ENCODE data around the gene LEPR.

The LEPR gene

DNA sequence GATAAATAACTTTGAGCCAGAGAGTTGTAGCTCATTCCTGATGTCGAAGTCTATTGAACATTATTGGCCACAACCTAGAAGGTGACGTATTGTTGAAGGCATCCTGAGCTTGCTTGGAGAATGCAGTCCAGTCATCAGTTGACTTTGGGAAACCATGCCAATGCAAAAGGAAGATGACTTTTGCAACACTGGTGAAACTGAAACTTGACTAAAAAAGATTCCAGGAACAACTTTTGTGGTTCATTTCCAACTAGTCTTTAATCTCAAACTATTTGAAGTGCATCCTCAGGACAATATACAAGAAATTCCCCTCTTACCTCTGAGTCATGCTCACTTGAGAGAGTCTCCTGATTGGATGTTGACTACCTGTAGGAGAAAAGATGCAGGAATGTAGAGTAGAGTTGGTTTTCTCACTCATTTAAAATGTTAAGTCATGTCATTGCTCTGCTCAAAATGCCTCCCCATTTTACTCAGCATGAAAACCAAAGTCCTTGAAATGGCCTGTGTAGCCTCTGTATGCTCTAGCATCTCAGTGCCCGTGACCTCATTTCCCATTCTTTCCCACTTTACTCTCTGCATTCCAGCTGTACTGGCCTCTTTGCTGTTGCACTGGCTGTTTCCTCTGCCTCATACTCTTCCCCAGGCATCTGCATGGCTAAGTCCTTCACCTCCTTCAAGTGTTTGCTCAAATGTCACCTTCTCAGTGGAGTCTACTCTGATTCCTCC is 24.4 kb upstream of the LEPR start:
- Mint-ChIP-seq H3K27me3 (no peaks in the 10 kb centered on the region), H3K36me3 (ENCODE audit: low read depth) (no peaks in the 10 kb centered on the region), H3K27ac (peak overlapping the region; percentile 29), H3K4me3 (no peak overlapping the region), H3K4me1 (peaks cover 33% of the 10 kb centered on the region), H3K9me3 (no peaks in the 10 kb centered on the region)
- ATAC-seq (peak; percentile 25), DNase-seq (no peak)

DNA sequence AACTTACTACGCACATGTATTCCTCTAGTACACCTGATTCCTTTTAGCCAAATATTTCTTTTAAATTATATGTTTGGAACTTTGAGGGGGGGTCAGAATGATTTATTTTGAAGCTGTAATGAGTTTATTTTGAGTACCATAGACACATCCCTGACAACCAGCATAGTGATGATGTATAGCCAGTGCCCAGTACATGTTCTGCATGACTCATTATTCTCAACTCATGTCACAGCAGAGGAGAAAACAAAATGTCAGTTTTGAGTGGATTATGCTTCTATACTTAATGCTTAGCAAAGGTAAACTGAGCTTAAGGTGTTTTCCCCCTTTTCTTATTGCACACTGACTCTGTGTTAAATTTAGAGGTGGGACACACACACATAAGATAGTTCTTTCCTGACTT is 22.4 kb upstream of the LEPR start:
- Mint-ChIP-seq H3K4me1 (peaks cover 29% of the 10 kb centered on the region), H3K27me3 (no peaks in the 10 kb centered on the region), H3K4me3 (no peak overlapping the region), H3K9me3 (no peaks in the 10 kb centered on the region), H3K27ac (no peak overlapping the region), H3K36me3 (ENCODE audit: low read depth) (no peaks in the 10 kb centered on the region)
- ATAC-seq, result no peak
- DNase-seq, result no peak

DNA sequence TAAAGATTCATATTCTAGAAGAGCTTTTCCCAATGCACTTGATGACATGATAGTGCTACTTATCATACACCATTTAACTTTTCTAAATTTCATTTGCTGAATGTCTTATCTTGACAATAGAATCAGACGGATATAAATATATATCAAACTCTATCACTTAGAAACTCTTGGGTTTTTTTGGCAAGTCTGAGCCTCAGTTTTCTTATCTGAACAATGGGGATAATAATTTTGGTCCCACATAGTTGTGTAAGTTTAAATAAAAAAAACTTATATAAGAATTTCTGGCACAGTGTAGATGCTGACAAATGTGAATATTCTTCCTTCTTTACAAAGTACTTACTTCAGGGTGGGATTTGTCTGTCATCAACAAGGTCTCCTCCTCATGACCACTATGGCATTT is 21.5 kb upstream of the LEPR start:
- Mint-ChIP-seq H3K27ac (no peak overlapping the region), H3K27me3 (no peaks in the 10 kb centered on the region), H3K4me1 (peaks cover 20% of the 10 kb centered on the region), H3K36me3 (ENCODE audit: low read depth) (no peaks in the 10 kb centered on the region), H3K9me3 (no peaks in the 10 kb centered on the region), H3K4me3 (no peak overlapping the region)
- ATAC-seq (no peak), DNase-seq (no peak)

DNA sequence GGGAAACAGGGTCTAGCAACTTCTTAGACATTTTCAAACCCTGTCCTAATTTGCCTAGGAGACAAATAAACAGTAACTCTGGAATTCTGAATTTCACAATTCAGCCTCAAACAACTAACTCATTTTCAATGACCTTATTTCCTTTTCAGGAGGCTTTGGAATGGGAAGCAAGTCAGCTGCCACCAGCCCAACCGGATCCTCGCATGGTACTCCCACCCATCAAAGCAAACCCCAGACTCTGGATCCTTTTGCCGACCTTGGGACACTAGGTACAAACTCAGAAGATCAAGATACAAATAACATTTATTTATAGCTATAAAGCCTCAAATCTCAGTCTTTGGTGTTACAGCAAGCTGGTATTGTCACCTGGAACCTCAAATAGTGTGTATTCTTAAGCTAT is 18.9 kb upstream of the LEPR start:
- peaks cover 2% of the 10 kb centered on the region for H3K36me3 Mint-ChIP-seq (ENCODE audit: low read depth)
- H3K27me3 Mint-ChIP-seq, result no peaks in the 10 kb centered on the region
- ATAC-seq (no peak), DNase-seq (no peak)
- no peaks in the 10 kb centered on the region for H3K9me3 Mint-ChIP-seq
- H3K4me1 Mint-ChIP-seq, result no peaks in the 10 kb centered on the region
- H3K27ac Mint-ChIP-seq, result no peak overlapping the region
- H3K4me3 Mint-ChIP-seq, result no peak overlapping the region

DNA sequence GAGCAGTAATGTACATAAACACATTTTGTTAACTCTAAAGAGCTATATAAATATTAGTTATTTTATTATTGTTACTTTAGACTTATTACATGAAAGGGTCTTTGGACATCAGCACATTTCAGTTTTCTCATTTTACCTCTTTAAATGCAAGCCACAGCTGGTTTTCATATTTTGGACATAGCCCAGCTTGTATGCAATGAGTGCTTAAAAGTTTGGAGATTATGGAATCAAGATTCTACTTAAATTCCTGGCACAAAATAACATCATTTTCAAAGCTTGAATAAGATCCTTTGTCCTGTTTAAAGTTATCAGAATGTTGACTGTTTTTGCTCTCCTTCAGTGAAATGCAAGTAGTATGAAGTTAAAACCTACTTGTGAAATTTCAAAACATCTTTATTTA is 15.5 kb upstream of the LEPR start:
- H3K4me3 Mint-ChIP-seq, result no peak overlapping the region
- peaks cover 4% of the 10 kb centered on the region for H3K27me3 Mint-ChIP-seq
- peaks cover 4% of the 10 kb centered on the region for H3K9me3 Mint-ChIP-seq
- no peak overlapping the region for H3K27ac Mint-ChIP-seq
- no peak for ATAC-seq
- no peaks in the 10 kb centered on the region for H3K4me1 Mint-ChIP-seq
- DNase-seq, result no peak
- H3K36me3 Mint-ChIP-seq (ENCODE audit: low read depth), result peaks cover 8% of the 10 kb centered on the region

DNA sequence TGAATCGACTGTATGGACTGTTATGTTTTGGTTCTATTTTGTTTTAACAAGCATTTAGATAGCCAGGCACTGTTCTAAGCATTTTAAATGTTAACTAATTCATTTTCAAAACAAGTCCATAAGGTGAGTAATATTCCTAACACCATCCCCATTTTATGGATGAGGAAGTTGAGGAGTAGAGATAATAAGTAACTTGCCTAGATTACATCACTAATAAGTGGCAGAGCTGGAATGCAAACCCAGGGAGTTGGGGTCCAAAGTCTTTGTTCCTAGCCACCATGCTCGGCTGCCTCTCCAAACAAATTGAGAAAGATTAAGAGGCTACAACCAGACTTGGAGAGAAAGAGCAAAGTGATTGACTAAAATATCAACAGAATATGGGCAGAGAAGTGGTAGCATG is 12.6 kb upstream of the LEPR start:
- Mint-ChIP-seq H3K27me3 (peaks cover 4% of the 10 kb centered on the region), H3K27ac (no peak overlapping the region), H3K4me1 (peaks cover 2% of the 10 kb centered on the region), H3K4me3 (no peak overlapping the region), H3K36me3 (ENCODE audit: low read depth) (peaks cover 10% of the 10 kb centered on the region), H3K9me3 (peaks cover 5% of the 10 kb centered on the region)
- DNase-seq (no peak), ATAC-seq (no peak)

DNA sequence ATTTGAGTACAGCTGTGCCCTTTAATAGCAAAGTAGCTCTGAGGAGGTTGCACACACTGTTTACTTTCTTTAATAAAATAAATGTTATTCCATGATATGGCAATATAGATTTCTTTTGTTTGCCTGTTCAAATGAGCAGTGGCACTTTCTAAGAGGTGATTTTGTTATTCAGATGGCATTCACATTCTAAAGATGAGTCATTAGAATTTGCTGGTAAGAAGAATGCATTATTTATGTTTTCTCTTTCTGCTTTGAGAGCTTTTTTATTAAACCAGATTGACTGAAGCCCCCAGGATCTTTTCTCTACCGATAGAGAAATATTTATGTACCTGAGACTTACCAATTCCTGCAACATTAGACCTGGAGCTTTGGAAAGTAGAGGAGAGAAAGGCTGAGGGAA is 11.2 kb upstream of the LEPR start:
- Mint-ChIP-seq H3K4me1 (peaks cover 2% of the 10 kb centered on the region), H3K27ac (no peak overlapping the region), H3K9me3 (peaks cover 5% of the 10 kb centered on the region), H3K27me3 (peaks cover 4% of the 10 kb centered on the region), H3K36me3 (ENCODE audit: low read depth) (peaks cover 10% of the 10 kb centered on the region), H3K4me3 (no peak overlapping the region)
- DNase-seq, result no peak
- no peak for ATAC-seq

DNA sequence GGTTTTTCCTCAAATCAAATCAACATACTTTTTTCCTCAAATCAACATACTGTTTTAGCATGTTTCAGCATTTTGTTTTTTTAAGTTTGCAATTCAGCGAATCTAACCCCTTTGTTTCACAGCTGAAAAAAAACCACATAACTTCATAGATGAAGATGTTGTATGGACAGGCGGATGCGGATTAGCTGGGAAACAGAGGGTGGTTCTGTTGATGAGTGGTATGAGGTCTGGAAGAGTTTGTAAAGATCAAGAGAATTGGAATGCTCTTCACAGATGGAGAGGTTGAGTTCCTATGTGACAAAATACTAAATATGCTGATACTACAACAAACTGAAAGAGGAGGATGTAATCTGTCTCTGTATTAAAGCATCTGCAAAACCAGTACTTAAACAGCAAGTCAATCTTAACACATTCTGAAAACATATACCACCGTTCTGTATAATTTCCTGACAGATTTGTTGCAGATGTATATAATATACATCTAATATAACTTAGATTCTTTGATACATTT is 10.6 kb upstream of the LEPR start:
- Mint-ChIP-seq H3K4me3 (no peak overlapping the region), H3K4me1 (peaks cover 2% of the 10 kb centered on the region), H3K9me3 (peaks cover 5% of the 10 kb centered on the region), H3K36me3 (ENCODE audit: low read depth) (peaks cover 10% of the 10 kb centered on the region), H3K27ac (no peak overlapping the region), H3K27me3 (peaks cover 4% of the 10 kb centered on the region)
- ATAC-seq, result no peak
- DNase-seq, result no peak

DNA sequence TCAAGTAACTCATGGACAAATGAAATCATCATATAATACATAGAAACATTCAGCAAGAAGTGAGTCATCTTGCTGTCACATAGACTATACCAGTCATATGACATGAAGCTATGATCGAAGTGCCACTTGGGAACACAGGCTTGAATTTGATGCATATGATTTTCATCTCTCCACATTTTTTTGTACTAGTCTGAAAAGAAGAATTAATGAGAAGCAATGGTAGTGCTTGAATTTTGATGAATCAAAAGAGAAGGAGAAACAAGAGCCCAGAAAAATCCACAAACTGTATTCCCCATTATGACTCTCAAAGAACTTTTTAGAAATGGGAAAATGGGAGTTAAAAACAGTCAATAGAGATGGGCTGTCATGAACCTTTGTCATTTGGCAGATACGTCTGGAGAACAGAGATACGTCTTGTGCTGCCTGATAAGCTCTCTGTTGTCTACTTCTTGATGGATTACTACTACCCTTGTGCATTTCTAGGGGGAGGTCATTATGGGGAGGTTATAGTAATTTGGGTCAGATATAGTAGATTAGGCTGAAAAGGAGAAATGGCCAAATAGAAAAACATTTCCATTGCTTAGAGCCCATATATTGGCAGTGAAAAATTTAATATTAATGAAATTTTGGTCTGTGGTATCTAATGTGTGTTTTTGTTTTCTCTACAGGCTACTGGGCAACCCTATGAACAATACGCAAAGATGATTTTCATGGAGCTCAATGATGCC is 8.0 kb upstream of the LEPR start:
- Mint-ChIP-seq H3K36me3 (ENCODE audit: low read depth) (peaks cover 8% of the 10 kb centered on the region), H3K27me3 (peaks cover 4% of the 10 kb centered on the region), H3K27ac (no peak overlapping the region), H3K4me1 (peaks cover 2% of the 10 kb centered on the region), H3K9me3 (peaks cover 5% of the 10 kb centered on the region), H3K4me3 (no peak overlapping the region)
- peak; percentile 46 for ATAC-seq
- no peak for DNase-seq

DNA sequence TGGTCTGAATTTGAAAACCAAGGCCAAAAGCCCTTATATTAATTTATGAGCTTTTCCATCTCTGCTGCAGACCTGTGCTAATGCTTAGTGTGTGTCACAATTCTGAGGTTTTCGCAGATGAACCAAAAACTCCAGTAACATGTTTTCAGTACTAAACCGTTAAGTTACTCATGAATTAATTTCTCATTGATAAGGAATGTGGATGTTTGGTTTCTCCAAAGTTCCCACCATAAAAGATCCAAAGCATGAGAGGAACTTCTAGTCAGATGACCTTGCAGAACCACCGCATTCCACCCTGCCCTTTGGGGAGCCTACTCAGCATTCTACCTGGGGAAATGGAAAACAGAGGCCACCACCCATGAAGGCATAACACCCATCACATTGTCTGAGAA is 7.5 kb upstream of the LEPR start:
- H3K9me3 Mint-ChIP-seq, result peaks cover 5% of the 10 kb centered on the region
- peaks cover 8% of the 10 kb centered on the region for H3K36me3 Mint-ChIP-seq (ENCODE audit: low read depth)
- peaks cover 4% of the 10 kb centered on the region for H3K27me3 Mint-ChIP-seq
- H3K4me3 Mint-ChIP-seq, result no peak overlapping the region
- no peak for ATAC-seq
- no peak overlapping the region for H3K27ac Mint-ChIP-seq
- peaks cover 2% of the 10 kb centered on the region for H3K4me1 Mint-ChIP-seq
- DNase-seq, result no peak

DNA sequence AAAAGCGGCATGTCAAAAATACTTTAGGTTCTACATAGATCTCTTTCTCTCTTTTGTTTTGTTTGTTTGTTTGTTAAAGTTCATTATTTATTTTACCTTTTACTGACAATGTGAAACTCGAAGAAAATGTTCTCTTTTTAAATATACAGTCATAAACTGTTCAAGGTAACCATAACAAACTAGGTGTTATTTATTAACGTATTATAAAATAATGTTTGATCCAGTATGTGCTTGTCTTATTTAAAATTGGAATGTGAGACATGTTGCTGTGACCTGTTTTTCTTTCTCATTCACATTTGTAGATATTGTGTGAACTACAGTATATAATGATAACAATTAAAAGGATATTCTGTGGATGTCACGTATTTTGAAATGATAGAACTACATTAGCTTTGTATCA is 5.9 kb upstream of the LEPR start:
- Mint-ChIP-seq H3K27ac (no peak overlapping the region), H3K27me3 (peaks cover 4% of the 10 kb centered on the region), H3K36me3 (ENCODE audit: low read depth) (peaks cover 6% of the 10 kb centered on the region), H3K4me1 (peaks cover 7% of the 10 kb centered on the region), H3K9me3 (peaks cover 5% of the 10 kb centered on the region), H3K4me3 (no peak overlapping the region)
- ATAC-seq (no peak), DNase-seq (no peak)

DNA sequence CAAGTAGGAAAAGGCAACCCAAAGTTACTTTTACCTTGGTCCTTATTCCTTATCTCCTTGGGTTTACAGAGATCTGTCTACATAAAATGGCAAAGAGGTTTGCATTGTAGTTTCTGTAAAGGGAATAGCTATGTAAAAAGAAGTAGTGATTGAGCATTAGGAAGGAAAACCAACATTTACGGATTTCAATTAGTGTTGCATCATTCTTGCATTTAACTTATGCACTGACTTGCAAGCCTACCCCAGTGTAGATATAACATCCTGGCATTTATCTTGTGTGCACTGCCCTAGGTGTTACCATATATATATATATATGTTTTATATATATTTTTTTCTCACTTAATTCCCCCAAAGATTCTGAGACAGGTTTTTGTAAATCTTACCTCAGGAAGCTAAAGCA is 3.7 kb upstream of the LEPR start:
- ATAC-seq (no peak), DNase-seq (no peak)
- Mint-ChIP-seq H3K9me3 (no peaks in the 10 kb centered on the region), H3K4me1 (peaks cover 11% of the 10 kb centered on the region), H3K36me3 (ENCODE audit: low read depth) (peaks cover 2% of the 10 kb centered on the region), H3K4me3 (no peak overlapping the region), H3K27me3 (no peaks in the 10 kb centered on the region), H3K27ac (no peak overlapping the region)

DNA sequence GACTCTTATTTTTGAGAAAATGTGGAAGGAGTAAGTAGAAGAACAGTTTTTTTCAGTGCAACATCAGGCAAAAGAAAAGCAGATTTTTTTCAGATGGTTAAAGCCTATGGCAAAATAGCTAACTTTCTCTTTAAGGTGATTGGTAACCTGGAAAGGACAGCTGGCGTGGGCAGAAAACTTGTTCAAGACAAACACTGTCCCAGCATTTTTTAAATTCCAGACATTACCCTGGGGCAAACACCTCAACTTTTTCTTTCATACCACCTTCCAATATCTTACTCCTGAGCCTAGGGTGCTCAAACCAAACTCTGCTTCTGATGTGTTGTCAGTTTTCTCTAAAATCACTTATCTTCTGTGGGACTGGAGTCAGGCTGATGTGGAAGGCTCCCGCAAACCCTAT is 2.7 kb upstream of the LEPR start:
- ATAC-seq (no peak), DNase-seq (no peak)
- Mint-ChIP-seq H3K27ac (no peak overlapping the region), H3K4me3 (no peak overlapping the region), H3K4me1 (peaks cover 10% of the 10 kb centered on the region), H3K36me3 (ENCODE audit: low read depth) (no peaks in the 10 kb centered on the region), H3K27me3 (no peaks in the 10 kb centered on the region), H3K9me3 (no peaks in the 10 kb centered on the region)

DNA sequence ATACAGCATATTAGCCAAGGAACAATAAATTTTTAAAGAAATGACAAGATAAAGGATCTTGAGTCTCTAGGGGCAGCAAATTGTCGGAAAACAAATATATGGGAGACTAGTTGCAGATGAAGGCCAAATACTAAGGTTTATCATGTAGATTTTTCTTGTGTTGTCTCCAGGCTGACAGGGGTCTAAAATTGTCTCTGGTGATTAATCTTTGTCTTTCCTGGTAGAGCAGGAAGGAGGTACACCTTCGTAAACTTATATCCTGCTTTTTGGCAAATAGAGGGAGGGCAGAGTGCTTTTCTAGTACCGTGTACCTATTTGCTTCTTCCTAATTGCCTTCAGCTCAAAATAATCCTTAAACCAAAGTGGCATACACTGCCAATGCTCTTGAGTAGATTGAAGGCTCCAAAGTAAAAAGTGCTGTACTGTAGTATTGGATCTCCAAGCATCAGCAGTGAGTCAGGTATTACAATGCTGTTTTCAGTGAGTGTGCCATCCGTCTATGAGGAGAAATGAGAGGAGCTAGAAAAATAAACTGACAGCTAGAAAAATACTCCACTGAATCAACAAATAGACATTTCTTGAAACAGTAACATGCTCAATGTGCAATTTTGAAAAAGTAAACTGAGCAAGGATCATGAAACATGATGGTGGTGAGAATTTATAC is 1.8 kb upstream of the LEPR start:
- Mint-ChIP-seq H3K4me3 (no peak overlapping the region), H3K4me1 (peaks cover 10% of the 10 kb centered on the region), H3K27ac (no peak overlapping the region), H3K36me3 (ENCODE audit: low read depth) (no peaks in the 10 kb centered on the region), H3K9me3 (no peaks in the 10 kb centered on the region), H3K27me3 (no peaks in the 10 kb centered on the region)
- no peak for ATAC-seq
- DNase-seq, result no peak

All from activated naive CD8-positive, alpha-beta T cell treated with anti-CD3 and anti-CD28 coated beads, Interleukin-2, amount 50 U/mL, for 24 hours (primary cell).